Progenitor cell of endocrine pancreas (in vitro differentiated cells): ENCODE data around the gene PDP2. TPM values are rescaled to one million over a fixed set of nuclear protein-coding genes. Genes with fewer than 3 reads are reported as not detected.
A peak's percentile ranks its signal among the peaks of the same experiment; 100 is the strongest.

Source experiments
- DNase-seq: peaks from one replicate; pipeline ENCODE4 v3.0.0; 2021; ENCODE audit warnings: low spot score; ENCODE audit not compliant: unreplicated experiment
- H3K27ac Mint-ChIP-seq: 2 replicates; pipeline ENCODE4 v1.8.0; 2021; ENCODE audit warnings: mild to moderate bottlenecking, moderate library complexity, mixed read lengths
- H3K27me3 Mint-ChIP-seq: 2 replicates; pipeline ENCODE4 v1.8.0; 2021; ENCODE audit warnings: mixed read lengths
- H3K36me3 Mint-ChIP-seq: 2 replicates; pipeline ENCODE4 v1.8.0; 2022; ENCODE audit warnings: mixed read lengths; ENCODE audit not compliant: insufficient read depth
- H3K4me1 Mint-ChIP-seq: 2 replicates; pipeline ENCODE4 v1.8.0; 2021; ENCODE audit warnings: low read depth, mixed read lengths
- H3K4me3 Mint-ChIP-seq: 2 replicates; pipeline ENCODE4 v1.8.0; 2021; ENCODE audit warnings: low read depth, mild to moderate bottlenecking, moderate library complexity, mixed read lengths
- H3K9me3 Mint-ChIP-seq: 2 replicates; pipeline ENCODE4 v1.8.0; 2021; ENCODE audit warnings: low read depth, mixed read lengths
- total RNA-seq: library from RNA; stranded (reverse); gene quantifications from 2 replicates; pipeline ENCODE4 v1.2.1, GENCODE V29; 2021
- TF ChIP-seq, protein P1 (sequence below): fragments of 200-600 bp; sonication (generic); IDR thresholded peaks from one replicate; pipeline ENCODE4 v1.5.0; 2021; ENCODE audit warnings: antibody characterized with exemption, mild to moderate bottlenecking; ENCODE audit not compliant: unreplicated experiment

The PDP2 gene
- total RNA-seq, 1 donor from 2014 or later: 17.0 TPM

GRCh38 chr16:66921729-66922450 lies 41.6 kb downstream of the PDP2 start:
- TF ChIP-seq, protein P1, sequence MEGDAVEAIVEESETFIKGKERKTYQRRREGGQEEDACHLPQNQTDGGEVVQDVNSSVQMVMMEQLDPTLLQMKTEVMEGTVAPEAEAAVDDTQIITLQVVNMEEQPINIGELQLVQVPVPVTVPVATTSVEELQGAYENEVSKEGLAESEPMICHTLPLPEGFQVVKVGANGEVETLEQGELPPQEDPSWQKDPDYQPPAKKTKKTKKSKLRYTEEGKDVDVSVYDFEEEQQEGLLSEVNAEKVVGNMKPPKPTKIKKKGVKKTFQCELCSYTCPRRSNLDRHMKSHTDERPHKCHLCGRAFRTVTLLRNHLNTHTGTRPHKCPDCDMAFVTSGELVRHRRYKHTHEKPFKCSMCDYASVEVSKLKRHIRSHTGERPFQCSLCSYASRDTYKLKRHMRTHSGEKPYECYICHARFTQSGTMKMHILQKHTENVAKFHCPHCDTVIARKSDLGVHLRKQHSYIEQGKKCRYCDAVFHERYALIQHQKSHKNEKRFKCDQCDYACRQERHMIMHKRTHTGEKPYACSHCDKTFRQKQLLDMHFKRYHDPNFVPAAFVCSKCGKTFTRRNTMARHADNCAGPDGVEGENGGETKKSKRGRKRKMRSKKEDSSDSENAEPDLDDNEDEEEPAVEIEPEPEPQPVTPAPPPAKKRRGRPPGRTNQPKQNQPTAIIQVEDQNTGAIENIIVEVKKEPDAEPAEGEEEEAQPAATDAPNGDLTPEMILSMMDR: no peak
- H3K36me3 Mint-ChIP-seq: no peaks in the 10 kb centered on the region
- no peak overlapping the region for H3K4me3 Mint-ChIP-seq
- H3K4me1 Mint-ChIP-seq: peaks cover 2% of the 10 kb centered on the region
- DNase-seq: no peak
- peaks cover 58% of the 10 kb centered on the region for H3K27me3 Mint-ChIP-seq
- no peaks in the 10 kb centered on the region for H3K9me3 Mint-ChIP-seq
- H3K27ac Mint-ChIP-seq: no peak overlapping the region

- Mint-ChIP-seq H3K9me3 (no peaks in the 10 kb centered on the region), H3K27me3 (peaks cover 67% of the 10 kb centered on the region), H3K36me3 (no peaks in the 10 kb centered on the region), H3K4me1 (peaks cover 2% of the 10 kb centered on the region), H3K4me3 (no peak overlapping the region), H3K27ac (no peak overlapping the region)
- TF ChIP-seq, protein P1: no peak
- no peak for DNase-seq
These were observed 43.0 kb downstream of the PDP2 start for GRCh38 chr16:66923247-66923731.

DNA sequence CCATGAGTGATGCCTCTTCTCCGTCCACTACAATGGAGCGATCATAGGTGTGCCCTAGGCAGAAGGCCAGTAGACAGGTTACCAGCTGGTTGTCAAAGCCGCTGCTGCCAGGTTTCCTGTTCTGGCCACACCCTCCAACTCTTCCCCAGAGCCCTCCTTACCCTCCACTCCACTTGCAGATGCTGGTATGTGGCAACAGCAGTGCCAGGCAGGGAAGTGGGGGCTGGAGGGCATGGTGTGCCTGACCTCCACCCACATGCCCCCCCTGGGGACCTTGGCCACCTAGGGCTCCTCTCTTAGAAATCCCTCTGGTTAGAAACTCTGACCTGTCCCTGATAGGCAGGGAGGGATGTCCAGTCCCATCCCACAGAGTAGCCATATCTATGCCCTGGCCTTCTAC lies 43.6 kb downstream of the PDP2 start:
- Mint-ChIP-seq H3K27ac (no peak overlapping the region), H3K4me1 (peaks cover 2% of the 10 kb centered on the region), H3K27me3 (peaks cover 67% of the 10 kb centered on the region), H3K36me3 (no peaks in the 10 kb centered on the region), H3K4me3 (no peak overlapping the region), H3K9me3 (no peaks in the 10 kb centered on the region)
- no peak for DNase-seq
- TF ChIP-seq, protein P1: no peak

- TF ChIP-seq, protein P1: peak; percentile 60
- peaks cover 63% of the 10 kb centered on the region for H3K27me3 Mint-ChIP-seq
- no peak overlapping the region for H3K4me3 Mint-ChIP-seq
- no peaks in the 10 kb centered on the region for H3K4me1 Mint-ChIP-seq
- H3K9me3 Mint-ChIP-seq: no peaks in the 10 kb centered on the region
- DNase-seq: peak; percentile 47
- H3K27ac Mint-ChIP-seq: no peak overlapping the region
- H3K36me3 Mint-ChIP-seq: no peaks in the 10 kb centered on the region
These were observed 44.4 kb downstream of the PDP2 start for GRCh38 chr16:66924527-66925321.

DNA sequence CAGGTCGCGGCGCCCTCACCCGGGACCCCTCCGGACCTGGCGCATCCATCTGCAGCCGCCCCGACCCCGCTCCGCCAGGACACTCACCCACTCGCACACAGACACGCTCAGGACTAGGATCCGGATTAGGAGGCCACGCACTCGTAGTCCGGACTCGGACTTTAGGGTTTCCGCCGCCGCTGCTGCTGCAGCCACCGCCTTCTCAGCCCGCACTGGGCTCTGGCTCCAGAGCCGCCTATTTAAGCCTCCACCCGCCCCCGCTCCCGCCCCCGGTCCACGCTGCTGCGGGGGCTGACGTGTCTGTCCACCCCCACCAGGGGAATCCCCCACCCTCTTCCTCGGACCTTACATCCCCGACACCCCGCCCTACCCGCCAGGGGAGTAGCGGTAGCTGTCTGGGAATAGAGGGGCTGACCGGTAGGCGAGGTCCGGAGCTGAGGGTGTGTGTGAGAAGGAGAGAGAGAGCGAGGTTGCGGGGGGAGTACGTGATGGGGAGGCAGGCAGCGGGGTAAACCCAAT lies 45.1 kb downstream of the PDP2 start, which contains the start of gene RRAD:
TSS of gene RRAD (minus strand) at position 214 of the 519 bp plus-strand sequence. CDS start 356 bp downstream, outside the sequence.
- peaks cover 63% of the 10 kb centered on the region for H3K27me3 Mint-ChIP-seq

More for the DNA sequence above, 45.1 kb downstream of the PDP2 start, which contains the start of gene RRAD:
- Mint-ChIP-seq H3K4me1 (no peaks in the 10 kb centered on the region), H3K27ac (no peak within 1 kb of the TSS), H3K4me3 (peak within 1 kb of the TSS; percentile 41), H3K36me3 (no peaks in the 10 kb centered on the region), H3K9me3 (no peaks in the 10 kb centered on the region)
- no peak for DNase-seq
- TF ChIP-seq, protein P1: no peak
